GM21447 (cell line): ENCODE measurements around the gene TEX55.
"Not testable (repeated sequence)": the region's sequence is repeated elsewhere in the genome, so short reads cannot be mapped to it uniquely, and the experiment has no call there.

ENCODE experiments used
- ATAC-seq: cut with Tn5 transposase; IDR thresholded peaks from one replicate; pipeline ENCODE4 v1.9.1; 2021; ENCODE audit not compliant: unreplicated experiment

The TEX55 gene

DNA sequence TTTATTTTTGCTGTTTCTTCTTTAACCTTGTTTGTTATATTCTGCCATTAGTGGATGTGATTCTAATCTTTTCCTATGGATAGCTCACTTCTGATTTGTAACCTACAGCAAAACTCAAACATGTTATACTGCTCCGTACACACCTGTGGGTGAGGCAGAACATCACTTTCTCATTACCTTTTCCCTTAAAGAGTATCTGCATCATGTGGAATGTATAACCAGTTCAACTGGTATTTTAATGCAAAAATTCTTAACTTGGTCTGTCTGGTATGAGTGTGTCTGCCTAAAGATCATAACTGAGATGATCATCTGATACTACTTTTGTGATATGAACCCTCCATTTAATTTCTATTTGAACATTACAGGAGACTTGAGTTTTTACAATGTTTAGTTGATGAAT lies 14.4 kb downstream of the TEX55 start:
- no peak for ATAC-seq

DNA sequence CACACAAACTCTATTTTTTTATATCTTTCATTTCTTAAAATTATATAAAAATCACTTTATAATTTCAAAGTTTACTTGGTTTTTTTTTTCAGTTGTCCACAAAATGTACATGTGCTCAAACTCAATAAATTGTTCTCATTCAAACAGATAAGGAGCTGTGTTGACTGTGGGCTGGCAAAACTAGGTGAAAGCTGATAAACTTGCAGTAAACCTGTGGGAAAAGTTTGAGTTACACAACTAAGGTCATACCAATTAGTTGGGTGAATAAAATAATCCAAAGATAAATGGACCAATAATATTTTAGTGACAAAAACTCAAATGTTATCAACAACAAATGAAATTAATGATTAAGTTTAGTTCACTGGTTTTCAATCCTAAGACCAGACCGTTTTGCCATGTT lies 14.8 kb downstream of the TEX55 start:
- ATAC-seq: no peak

DNA sequence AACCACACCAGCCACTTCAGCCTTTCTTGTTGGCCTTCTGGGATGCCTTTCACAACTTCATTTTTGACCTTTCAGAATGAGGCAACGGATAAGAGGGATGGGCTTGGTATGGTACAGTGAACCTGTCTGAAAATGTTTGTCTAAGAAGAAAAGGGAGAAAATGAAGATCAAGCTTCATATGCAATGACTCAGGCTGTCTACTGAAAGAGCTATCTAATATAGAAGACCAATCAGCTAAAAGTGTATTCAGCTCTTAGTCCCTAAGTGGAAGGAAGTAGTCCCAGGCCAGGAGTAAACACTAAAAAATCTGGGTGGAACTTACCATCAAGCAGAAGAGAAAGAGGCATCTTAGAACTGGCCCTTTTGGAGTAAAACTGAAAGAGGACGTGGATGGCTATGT lies 15.3 kb downstream of the TEX55 start:
- ATAC-seq: no peak

DNA sequence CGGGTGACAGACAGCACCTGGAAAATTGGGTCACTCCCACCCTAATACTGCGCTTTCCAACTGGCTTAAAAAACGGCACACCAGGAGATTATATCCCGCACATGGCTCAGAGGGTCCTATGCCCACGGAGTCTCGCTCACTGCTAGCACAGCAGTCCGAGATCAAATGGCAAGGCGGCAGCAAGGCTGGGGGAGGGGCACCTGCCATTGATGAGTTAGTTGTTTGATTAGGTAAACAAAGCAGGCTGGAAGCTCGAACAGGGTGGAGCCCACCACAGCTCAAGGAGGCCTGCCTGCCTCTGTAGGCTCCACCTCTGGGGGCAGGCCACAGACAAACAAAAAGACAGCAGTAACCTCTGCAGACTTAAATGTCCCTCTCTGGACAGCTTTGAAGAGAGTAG lies 18.8 kb downstream of the TEX55 start:
- not testable (repeated sequence) for ATAC-seq

DNA sequence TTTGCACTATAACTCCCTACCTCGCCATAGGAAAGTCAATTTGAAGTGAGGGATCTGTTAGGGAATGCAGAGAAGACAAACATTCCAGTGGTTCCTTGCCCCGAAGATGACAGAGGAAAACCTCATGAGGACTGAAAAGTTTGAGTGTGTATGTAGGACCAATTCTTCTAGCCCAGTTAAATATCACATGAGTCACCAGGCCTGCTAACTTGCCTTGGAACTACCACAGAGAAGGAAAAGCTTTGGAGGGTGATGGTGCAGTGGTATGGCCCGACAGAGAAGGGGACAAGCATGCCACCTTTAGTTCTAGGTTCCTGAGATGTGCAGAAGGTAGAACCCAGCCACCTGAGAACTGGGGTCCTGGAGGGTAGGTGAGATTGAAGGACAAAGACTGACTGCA lies 24.9 kb downstream of the TEX55 start:
- ATAC-seq: no peak

DNA sequence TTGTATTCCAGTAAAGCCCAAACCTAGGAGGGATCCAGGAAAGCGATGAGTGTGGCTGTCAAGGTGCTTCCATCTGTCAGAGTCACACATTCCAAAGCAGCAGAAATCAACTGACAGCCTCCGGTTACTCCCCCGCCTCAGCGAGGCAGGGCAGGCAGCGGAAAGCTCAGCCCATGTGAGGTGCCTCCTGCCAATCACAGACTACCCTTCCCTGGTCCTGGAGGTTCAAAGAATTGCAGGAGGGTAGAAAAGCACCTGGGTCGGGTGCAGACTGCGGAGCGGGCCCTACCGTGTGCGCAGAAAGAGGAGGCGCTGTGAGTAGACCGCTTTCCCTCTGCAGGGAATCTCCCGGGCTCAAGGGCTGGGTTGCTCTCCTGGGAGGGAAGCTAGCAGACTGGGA lies 27.4 kb downstream of the TEX55 start, which contains the start of gene UPK1B:
Gene UPK1B, plus strand, starts transcription at position 274 of the 400 bp plus-strand sequence. CDS start 13,144 bp downstream, outside the sequence.
- no peak for ATAC-seq

DNA sequence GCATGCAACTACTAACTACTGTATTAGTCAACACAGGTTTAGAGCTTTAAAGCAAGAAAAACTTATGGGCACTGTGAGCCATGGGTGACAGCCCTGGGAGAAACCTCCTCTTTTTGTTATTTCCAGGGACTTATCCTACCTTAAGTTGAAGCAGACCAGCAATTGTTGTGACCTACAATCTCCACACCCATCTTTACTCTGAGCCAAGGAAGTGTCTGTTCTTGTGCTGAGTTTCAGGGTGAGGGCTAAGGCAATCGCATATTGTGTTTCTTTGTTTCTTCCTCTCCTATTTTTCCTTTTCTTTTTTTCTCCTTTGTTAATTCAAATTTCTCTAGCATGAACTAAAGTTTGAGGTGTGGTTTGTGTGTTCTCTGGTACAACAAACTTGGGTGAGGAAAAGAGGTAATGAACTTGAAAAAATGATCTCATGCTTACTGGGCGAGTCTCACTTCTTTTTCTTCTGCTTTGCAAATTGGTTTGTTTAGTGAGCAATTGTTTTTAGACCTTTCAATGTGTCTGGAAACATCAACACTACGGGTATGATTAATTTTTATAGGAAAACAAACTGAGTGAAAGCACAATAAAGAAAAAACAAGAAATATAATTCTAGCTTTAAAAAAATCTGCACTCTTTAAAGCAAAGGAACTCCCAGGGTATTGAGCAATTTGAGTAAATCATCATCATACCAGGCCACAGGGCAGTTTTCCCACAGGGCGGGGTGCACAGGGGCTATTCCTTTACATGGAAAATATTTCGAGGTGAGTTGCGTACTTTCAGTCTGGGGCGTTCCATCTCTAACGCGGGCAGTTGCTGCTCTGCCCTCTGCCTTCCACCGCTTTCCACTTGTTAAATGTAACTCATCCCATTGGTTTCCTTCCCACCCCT lies 30.1 kb downstream of the TEX55 start:
- no peak for ATAC-seq

DNA sequence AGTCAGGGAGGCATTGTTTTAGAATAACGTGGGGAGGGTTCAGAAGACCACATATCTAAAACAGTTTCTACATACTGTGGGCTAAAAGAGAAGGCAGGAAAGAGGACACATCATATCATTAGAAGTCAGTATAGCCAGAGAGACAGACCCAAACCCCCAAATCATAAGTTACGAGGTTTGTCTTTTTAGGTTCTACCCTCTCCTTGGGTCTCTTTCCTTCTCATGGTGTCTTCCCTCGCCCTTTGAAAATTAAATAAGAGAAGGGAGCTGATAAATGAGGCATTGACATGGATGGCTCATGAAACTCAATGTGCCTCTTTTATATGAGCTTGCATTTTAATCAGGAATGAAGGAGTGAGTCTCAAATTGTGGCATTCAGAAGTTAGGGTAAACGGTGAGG lies 30.8 kb downstream of the TEX55 start:
- no peak for ATAC-seq

DNA sequence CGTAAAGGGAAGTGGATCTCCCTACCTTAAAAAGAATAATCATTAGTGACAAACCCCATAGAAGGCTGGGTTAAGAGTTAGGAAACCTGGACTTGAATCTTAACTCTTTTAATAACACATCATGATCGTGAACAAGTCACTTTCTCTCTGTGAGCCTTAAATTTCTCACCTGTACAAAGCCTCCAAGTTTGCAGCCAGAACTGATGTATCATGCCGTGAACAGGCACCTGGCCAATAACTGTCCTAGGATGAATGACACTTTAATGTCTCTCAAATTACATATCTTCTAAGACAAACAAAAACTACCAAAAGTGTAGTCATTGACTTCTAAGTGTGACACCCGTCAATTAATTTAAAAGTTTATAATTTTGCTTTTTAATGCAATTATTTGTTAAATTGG lies 31.4 kb downstream of the TEX55 start:
- no peak for ATAC-seq

DNA sequence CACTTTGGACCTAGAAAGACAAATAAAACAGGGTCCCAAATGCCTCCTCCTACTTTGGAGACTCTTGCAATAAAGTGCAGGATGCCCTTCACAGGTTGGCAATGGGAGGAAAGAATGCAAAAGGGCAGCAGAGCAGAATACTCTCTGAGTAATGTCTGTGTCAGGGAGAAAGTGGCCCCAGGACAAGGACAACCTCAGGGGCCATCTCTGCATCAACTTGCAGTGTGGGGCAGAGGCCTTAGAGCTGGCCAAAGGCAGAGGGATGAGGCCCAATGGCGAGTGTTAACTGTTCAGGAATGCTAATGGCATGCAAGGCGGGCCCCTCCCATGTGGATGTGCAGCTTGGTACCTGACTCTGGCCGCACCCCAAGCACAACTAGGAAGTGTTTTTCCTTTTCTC lies 35.8 kb downstream of the TEX55 start:
- ATAC-seq: no peak

DNA sequence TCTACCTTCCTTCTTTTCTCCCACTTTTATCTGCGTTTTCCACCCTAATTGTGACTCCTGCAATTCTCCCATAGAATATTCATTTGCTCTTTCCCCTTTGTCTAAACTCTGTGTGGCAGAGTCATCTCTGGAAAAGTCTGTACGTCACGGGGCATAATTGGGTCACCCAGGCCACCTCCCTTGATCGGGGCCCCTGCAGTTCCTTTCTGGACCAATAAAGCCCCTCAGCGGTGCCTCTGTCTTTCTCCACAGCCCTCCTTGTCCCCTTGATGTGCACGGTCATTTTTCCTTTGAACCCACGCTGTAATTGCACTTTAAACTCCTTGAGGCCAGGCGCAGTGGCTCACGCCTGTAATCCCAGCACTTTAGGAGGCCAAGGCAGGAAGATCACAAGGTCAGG lies 38.1 kb downstream of the TEX55 start:
- ATAC-seq: no peak

DNA sequence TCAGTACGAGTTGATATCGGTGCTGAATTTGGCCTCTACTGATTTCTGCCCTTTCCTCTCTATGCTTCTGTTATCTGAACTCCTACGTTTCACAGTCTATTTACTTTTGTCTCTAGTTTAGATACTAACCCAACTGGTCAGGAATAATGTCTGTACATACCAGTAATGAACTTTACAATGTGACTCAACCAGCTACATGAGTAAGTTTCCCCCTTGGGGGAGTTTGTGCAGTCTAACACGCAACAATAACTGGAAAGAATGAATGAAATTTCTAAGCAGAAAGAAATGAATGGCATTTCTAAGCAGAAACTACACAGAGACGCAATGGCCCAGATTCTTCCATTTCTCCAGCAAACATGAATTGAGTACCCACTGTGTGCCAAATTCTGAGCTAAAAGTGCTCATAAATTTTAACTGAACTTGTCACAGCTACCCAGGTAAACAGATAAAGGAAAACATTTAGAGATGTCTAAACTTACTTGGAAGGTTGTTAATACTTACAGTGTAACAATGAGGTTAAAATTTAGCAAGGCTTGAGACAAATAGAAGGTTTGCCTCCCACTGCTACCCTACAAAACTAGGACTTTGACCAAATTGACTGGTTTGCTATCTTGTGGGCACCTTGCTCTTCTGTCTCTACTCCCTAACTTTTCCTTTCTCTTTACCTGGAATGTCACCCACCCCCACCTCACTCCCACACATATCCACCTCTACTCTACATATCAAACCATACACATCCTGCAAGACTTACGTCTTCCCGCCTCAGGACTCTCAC lies 39.0 kb downstream of the TEX55 start:
- no peak for ATAC-seq

DNA sequence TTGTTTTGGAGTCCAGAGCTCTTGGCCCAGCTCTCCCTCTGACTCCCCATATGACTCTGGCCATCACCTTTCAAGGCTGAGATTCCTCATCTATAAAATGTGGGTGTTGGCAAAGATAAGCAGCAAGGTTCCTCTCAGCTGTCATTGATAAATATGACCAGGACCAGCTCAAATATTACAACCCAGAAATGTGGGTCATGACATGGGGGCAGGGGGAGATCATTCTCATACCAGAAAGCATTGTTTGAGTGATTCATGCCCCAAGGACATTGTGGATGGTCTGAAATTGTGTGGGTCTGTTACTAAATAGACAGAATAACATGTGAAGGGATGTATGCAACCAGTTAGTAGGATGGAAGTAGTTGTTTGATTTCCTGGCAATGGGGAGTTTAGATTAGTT lies 41.3 kb downstream of the TEX55 start:
- ATAC-seq: no peak

DNA sequence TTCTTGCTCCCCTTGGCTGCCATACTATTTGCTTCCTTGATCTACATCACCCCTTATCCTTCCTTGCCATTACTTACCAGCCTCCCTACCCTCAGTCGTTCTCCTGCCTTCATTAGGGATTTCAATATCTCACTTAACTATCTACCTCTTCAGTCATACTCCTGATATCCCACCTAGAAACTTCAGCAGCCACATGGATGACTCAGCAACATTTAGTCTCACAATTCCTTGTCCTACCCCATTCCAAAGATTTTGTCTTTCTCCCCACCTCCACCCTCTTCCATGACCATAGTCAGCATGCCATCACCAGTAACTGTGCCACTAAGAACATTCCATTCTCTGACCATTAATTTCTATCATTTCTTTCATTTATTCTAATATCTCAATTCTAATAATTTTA lies 45.8 kb downstream of the TEX55 start:
- no peak for ATAC-seq

DNA sequence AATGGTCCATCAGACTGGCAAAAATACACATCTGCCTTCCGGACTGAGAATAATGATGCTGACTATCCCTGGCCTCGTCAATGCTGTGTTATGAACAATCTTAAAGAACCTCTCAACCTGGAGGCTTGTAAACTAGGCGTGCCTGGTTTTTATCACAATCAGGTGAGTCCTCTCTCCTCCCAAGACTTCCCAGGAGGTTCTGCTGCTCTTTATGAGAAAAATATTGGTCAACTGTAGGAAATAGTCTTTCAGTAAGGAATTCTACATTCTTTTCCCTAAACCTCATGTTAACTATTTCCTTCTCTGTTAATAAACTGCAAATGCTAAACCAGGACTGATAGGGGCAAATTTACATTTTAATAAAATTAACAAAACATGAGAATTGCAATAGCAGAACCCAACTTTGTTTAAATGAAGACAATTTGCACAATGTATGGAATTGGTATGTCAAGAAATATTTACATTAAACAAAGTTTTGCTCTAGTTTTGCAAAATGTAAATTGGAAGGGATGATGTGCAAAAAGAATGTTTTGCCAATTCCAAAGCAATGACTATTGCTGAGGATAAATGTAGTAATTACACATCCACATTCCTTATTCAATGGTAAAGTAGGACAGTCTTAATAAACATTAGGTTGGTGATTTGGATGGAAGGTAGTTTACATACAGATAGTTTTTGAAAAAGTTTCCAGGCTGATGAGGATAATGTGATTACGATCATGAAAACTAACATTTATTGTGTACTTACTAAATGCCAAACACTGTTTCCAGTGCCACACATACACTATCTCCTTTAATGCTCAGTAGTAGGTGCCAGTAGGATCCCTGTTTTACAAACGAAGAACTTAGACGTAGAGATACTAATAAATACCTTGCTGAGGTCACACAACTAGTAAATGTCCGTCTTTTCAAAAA lies 48.5 kb downstream of the TEX55 start:
- ATAC-seq: no peak

DNA sequence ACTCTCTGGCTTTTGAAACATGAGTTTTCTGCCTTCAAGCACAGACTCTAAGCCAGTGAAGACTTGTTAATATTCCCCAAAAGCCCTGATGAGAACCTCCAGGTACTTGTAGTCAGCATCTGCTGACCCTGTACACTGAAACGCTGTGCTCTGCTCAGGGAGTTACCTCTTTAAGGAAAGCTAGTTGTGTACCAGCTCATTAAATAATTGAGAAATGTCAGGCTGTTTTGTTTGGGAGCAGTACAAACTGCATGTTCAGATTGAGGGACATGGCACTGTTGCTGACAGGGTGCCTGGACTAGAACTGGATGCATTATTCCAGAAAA lies 49.1 kb downstream of the TEX55 start:
- no peak for ATAC-seq

DNA sequence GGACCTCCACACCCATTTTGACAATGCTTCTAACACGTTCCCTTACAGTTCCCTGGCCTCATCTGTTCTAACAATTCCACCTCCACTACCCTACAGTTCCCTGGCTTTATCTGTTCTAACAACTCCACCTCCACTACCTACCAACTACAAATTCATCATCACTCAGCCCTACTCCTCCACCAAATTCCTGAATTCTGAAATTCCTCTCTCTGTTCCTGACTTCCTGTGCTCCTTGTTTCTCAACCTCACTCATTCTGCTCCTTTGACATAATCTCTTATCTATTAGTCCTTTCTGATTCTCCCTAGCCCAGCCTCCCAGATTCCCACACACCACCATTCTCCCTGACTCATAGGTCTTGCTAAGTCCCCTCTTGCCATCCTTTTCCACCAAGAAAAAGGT lies 49.9 kb downstream of the TEX55 start:
- no peak for ATAC-seq
